Mesenteric fat pad (tissue), 1 donor: ENCODE results near the gene PCNP. TPM values are rescaled to one million over a fixed set of nuclear protein-coding genes. Genes with fewer than 3 reads are reported as not detected.
"Not testable (repeated sequence)": the region's sequence is repeated elsewhere in the genome, so short reads cannot be mapped to it uniquely, and the experiment has no call there.

Experiments used
- DNase-seq: peaks from one replicate; pipeline ENCODE4 v3.0.0-alpha.2; 2020; ENCODE audit warnings: low spot score
- total RNA-seq: library from RNA; stranded (reverse); fragmentation: NEBNext Ultra II Directional; extraction: Animal tissue kit (Norgen Biotek cat#: 25700); gene quantifications from one replicate; pipeline ENCODE4 v1.2.1, GENCODE V29; 2021
- donor health status: DM: yes; HTN: yes; CAD: no.

Gene PCNP
- total RNA-seq, 1 donor from 2014 or later = 101 TPM

GRCh38 chr3:101561630-101562328 is 12.2 kb upstream of the PCNP start, which contains the start of gene TRMT10C:
Gene TRMT10C, plus strand, starts transcription at chr3:101561868. Its CDS starts 2,914 bp downstream, at chr3:101564782.
- peak; percentile 94 for DNase-seq

GRCh38 chr3:101567528-101568317 is 6.3 kb upstream of the PCNP start:
- DNase-seq = no peak

GRCh38 chr3:101571028-101571895 is 2.7 kb upstream of the PCNP start:
- no peak for DNase-seq

- DNase-seq = no peak
Observed at GRCh38 chr3:101574388-101575112, 570 bp downstream of the PCNP start.

GRCh38 chr3:101577286-101577685 is 3.3 kb downstream of the PCNP start:
- DNase-seq = no peak

GRCh38 chr3:101588616-101589015 is 14.6 kb downstream of the PCNP start:
- no peak for DNase-seq

- no peak for DNase-seq
Observed at GRCh38 chr3:101591071-101591470, 17.1 kb downstream of the PCNP start.

GRCh38 chr3:101602731-101603130 is 28.8 kb downstream of the PCNP start:
- DNase-seq = no peak

GRCh38 chr3:101603184-101603583 is 29.2 kb downstream of the PCNP start:
- no peak for DNase-seq

GRCh38 chr3:101605398-101605797 is 31.4 kb downstream of the PCNP start:
- DNase-seq = not testable (repeated sequence)

- no peak for DNase-seq
Observed at GRCh38 chr3:101611023-101611422, 37.0 kb downstream of the PCNP start.

- DNase-seq = not testable (repeated sequence)
Observed at GRCh38 chr3:101613014-101613413, 39.0 kb downstream of the PCNP start.

- peak; percentile 28 for DNase-seq
Observed at GRCh38 chr3:101615525-101615924, 41.5 kb downstream of the PCNP start.

GRCh38 chr3:101617478-101617877 is 43.5 kb downstream of the PCNP start:
- DNase-seq = no peak

GRCh38 chr3:101618726-101619125 is 44.7 kb downstream of the PCNP start:
- no peak for DNase-seq

GRCh38 chr3:101619734-101620133 is 45.8 kb downstream of the PCNP start:
- DNase-seq = no peak

GRCh38 chr3:101623656-101624055 is 49.7 kb downstream of the PCNP start:
- DNase-seq = no peak

GRCh38 chr3:101624857-101625256 is 50.9 kb downstream of the PCNP start:
- no peak for DNase-seq

GRCh38 chr3:101625879-101626278 is 51.9 kb downstream of the PCNP start:
- no peak for DNase-seq

- no peak for DNase-seq
Observed at GRCh38 chr3:101629219-101629618, 55.2 kb downstream of the PCNP start.
